ENCODE measurements around the gene DYNLT1.
"Not testable (repeated sequence)": the region's sequence is repeated elsewhere in the genome, so short reads cannot be mapped to it uniquely, and the experiment has no call there.

DYNLT1 gene

GRCh38 chr6:158635427-158636073 is 9.0 kb downstream of the DYNLT1 start:
- H3K27me3 Mint-ChIP-seq = no peaks in the 10 kb centered on the region
- H3K9me3 Mint-ChIP-seq = no peaks in the 10 kb centered on the region
- no peak for DNase-seq
- peaks cover 65% of the 10 kb centered on the region for H3K4me1 Mint-ChIP-seq
- H3K27ac Mint-ChIP-seq = no peak overlapping the region
- H3K4me3 Mint-ChIP-seq = no peak overlapping the region
- ATAC-seq = no peak

GRCh38 chr6:158634695-158635426 is 9.7 kb downstream of the DYNLT1 start:
- no peak for ATAC-seq
- H3K4me3 Mint-ChIP-seq = no peak overlapping the region
- H3K4me1 Mint-ChIP-seq = peaks cover 63% of the 10 kb centered on the region
- DNase-seq = no peak
- H3K27me3 Mint-ChIP-seq = no peaks in the 10 kb centered on the region
- H3K9me3 Mint-ChIP-seq = no peaks in the 10 kb centered on the region
- peak overlapping the region in 1 of 2 donors; percentile 21 for H3K27ac Mint-ChIP-seq

GRCh38 chr6:158633127-158633526 is 11.4 kb downstream of the DYNLT1 start:
- Mint-ChIP-seq H3K4me3 (no peak overlapping the region), H3K27me3 (no peaks in the 10 kb centered on the region), H3K9me3 (no peaks in the 10 kb centered on the region), H3K4me1 (peaks cover 53% of the 10 kb centered on the region), H3K27ac (no peak overlapping the region)
- ATAC-seq (no peak), DNase-seq (no peak)

- H3K9me3 Mint-ChIP-seq, H3K27me3 Mint-ChIP-seq, ATAC-seq, DNase-seq, H3K4me3 Mint-ChIP-seq: not testable (repeated sequence)
- Mint-ChIP-seq H3K4me1 (peaks cover 58% of the 10 kb centered on the region), H3K27ac (peak overlapping the region; percentile 30 to 97)
Observed at GRCh38 chr6:158632538-158633119, 11.9 kb downstream of the DYNLT1 start.

- Mint-ChIP-seq H3K9me3 (no peaks in the 10 kb centered on the region), H3K4me3 (no peak overlapping the region), H3K4me1 (peaks cover 64% of the 10 kb centered on the region), H3K27ac (peak overlapping the region; percentile 54 to 97), H3K27me3 (no peaks in the 10 kb centered on the region)
- ATAC-seq = no peak
- DNase-seq = no peak
Observed at GRCh38 chr6:158631678-158632537, 12.6 kb downstream of the DYNLT1 start.

- no peak overlapping the region for H3K4me3 Mint-ChIP-seq
- no peaks in the 10 kb centered on the region for H3K27me3 Mint-ChIP-seq
- ATAC-seq (peak; percentile 27), DNase-seq (no peak)
- H3K27ac Mint-ChIP-seq = peak overlapping the region; percentile 10 to 54
- peaks cover 56% of the 10 kb centered on the region for H3K4me1 Mint-ChIP-seq
- H3K9me3 Mint-ChIP-seq = no peaks in the 10 kb centered on the region
Observed at GRCh38 chr6:158630938-158631616, 13.5 kb downstream of the DYNLT1 start.

- DNase-seq (peak in 1 of 2 donors; percentile 36), ATAC-seq (peak; percentile 73)
- Mint-ChIP-seq H3K4me3 (no peak overlapping the region), H3K27me3 (no peaks in the 10 kb centered on the region), H3K4me1 (peaks cover 41% of the 10 kb centered on the region), H3K27ac (peak overlapping the region; percentile 50 to 87), H3K9me3 (no peaks in the 10 kb centered on the region)
Observed at GRCh38 chr6:158629367-158630221, 14.9 kb downstream of the DYNLT1 start.

- ATAC-seq = no peak
- no peaks in the 10 kb centered on the region for H3K9me3 Mint-ChIP-seq
- DNase-seq = no peak
- peaks cover 39% of the 10 kb centered on the region for H3K4me1 Mint-ChIP-seq
- no peak overlapping the region for H3K4me3 Mint-ChIP-seq
- no peak overlapping the region for H3K27ac Mint-ChIP-seq
- no peaks in the 10 kb centered on the region for H3K27me3 Mint-ChIP-seq
Observed at GRCh38 chr6:158628542-158628941, 16.0 kb downstream of the DYNLT1 start.

- DNase-seq (no peak), ATAC-seq (no peak)
- Mint-ChIP-seq H3K4me3 (no peak overlapping the region), H3K4me1 (peaks cover 39% of the 10 kb centered on the region), H3K27me3 (no peaks in the 10 kb centered on the region), H3K9me3 (no peaks in the 10 kb centered on the region), H3K27ac (peak overlapping the region in 1 of 2 donors; percentile 82)
Observed at GRCh38 chr6:158627940-158628211, 16.7 kb downstream of the DYNLT1 start.

- no peak for DNase-seq
- Mint-ChIP-seq H3K9me3 (no peaks in the 10 kb centered on the region), H3K4me1 (peaks cover 38% of the 10 kb centered on the region), H3K4me3 (no peak overlapping the region), H3K27ac (peak overlapping the region; percentile 21 to 82), H3K27me3 (no peaks in the 10 kb centered on the region)
- ATAC-seq = no peak
Observed at GRCh38 chr6:158627168-158627939, 17.2 kb downstream of the DYNLT1 start.

- Mint-ChIP-seq H3K9me3 (no peaks in the 10 kb centered on the region), H3K27ac (peak overlapping the region; percentile 29 to 50), H3K27me3 (no peaks in the 10 kb centered on the region), H3K4me1 (peaks cover 36% of the 10 kb centered on the region), H3K4me3 (no peak overlapping the region)
- DNase-seq (no peak), ATAC-seq (no peak)
Observed at GRCh38 chr6:158626360-158627167, 18.0 kb downstream of the DYNLT1 start.

GRCh38 chr6:158625881-158626305 is 18.6 kb downstream of the DYNLT1 start:
- ATAC-seq (no peak), DNase-seq (no peak)
- no peak overlapping the region for H3K4me3 Mint-ChIP-seq
- no peaks in the 10 kb centered on the region for H3K27me3 Mint-ChIP-seq
- peaks cover 29% of the 10 kb centered on the region for H3K4me1 Mint-ChIP-seq
- peak overlapping the region in 1 of 2 donors; percentile 29 for H3K27ac Mint-ChIP-seq
- no peaks in the 10 kb centered on the region for H3K9me3 Mint-ChIP-seq

Measured in stimulated activated naive CD8-positive, alpha-beta T cell treated with anti-CD3 and anti-CD28 coated beads, Interleukin-15, amount 100 ng/mL, for 72 hours (primary cell).